Forelimb muscle (tissue), 1 donor: Measurements from ENCODE around the gene FFAR2. TPM values are rescaled to one million over a fixed set of nuclear protein-coding genes. Genes with fewer than 3 reads are reported as not detected.

Experiments
- DNase-seq: peaks from one replicate; pipeline ENCODE4 v3.0.0-alpha.2; 2013; ENCODE audit warnings: low read depth
- polyA plus RNA-seq: library from polyadenylated mRNA; unstranded; fragments of 120-200 nt; gene quantifications from one replicate; pipeline ENCODE4 v1.2.1, GENCODE V29; 2013; ENCODE audit not compliant: insufficient read length

The FFAR2 gene
- polyA plus RNA-seq, 1 donor, result 0.09 TPM

GRCh38 chr19:35425682-35426081 lies 22.4 kb upstream of the FFAR2 start:
- no peak for DNase-seq

- no peak for DNase-seq
Measured at GRCh38 chr19:35427187-35427586, 20.9 kb upstream of the FFAR2 start.

- DNase-seq, result no peak
Measured at GRCh38 chr19:35429698-35430408, 18.2 kb upstream of the FFAR2 start.

- no peak for DNase-seq
Measured at GRCh38 chr19:35430409-35431144, 17.5 kb upstream of the FFAR2 start.

GRCh38 chr19:35431145-35431807 lies 16.8 kb upstream of the FFAR2 start:
- DNase-seq, result no peak

- DNase-seq, result no peak
Measured at GRCh38 chr19:35432911-35433310, 15.1 kb upstream of the FFAR2 start.

GRCh38 chr19:35433448-35433847 lies 14.6 kb upstream of the FFAR2 start:
- DNase-seq, result no peak

GRCh38 chr19:35435896-35436295 lies 12.2 kb upstream of the FFAR2 start:
- no peak for DNase-seq

GRCh38 chr19:35436477-35437405 lies 11.3 kb upstream of the FFAR2 start:
- no peak for DNase-seq

GRCh38 chr19:35437406-35437951 lies 10.6 kb upstream of the FFAR2 start:
- DNase-seq, result no peak

GRCh38 chr19:35438096-35438495 lies 10.0 kb upstream of the FFAR2 start:
- no peak for DNase-seq

GRCh38 chr19:35438527-35438926 lies 9.5 kb upstream of the FFAR2 start:
- no peak for DNase-seq

GRCh38 chr19:35439921-35440320 lies 8.1 kb upstream of the FFAR2 start:
- no peak for DNase-seq

GRCh38 chr19:35442091-35442490 lies 6.0 kb upstream of the FFAR2 start:
- DNase-seq, result no peak

- DNase-seq, result no peak
Measured at GRCh38 chr19:35444735-35445134, 3.3 kb upstream of the FFAR2 start.

GRCh38 chr19:35445826-35446593 lies 2.0 kb upstream of the FFAR2 start:
- no peak for DNase-seq

GRCh38 chr19:35449359-35450043 lies 1.4 kb downstream of the FFAR2 start:
- DNase-seq, result no peak

- no peak for DNase-seq
Measured at GRCh38 chr19:35451338-35452096, 3.5 kb downstream of the FFAR2 start.

- no peak for DNase-seq
Measured at GRCh38 chr19:35454663-35455062, 6.6 kb downstream of the FFAR2 start.
